Adrenal gland (tissue), 5 donors: ENCODE results near the gene PPT2.

Experiments used
- CTCF ChIP-seq, 6 experiments: fragments of 450-650 bp in 4 of 6; fragments of 200-600 bp in 2 of 6; sonication (generic) in 1 of 6; IDR thresholded peaks; 1 replicate in 5 of 6; 2 replicates in 1 of 6; pipeline versions ENCODE4 v1.5.1 to v1.8.0; 2016 to 2021; ENCODE audit warnings: antibody characterized with exemption in 6 of 6, mild to moderate bottlenecking in 2 of 6, moderate library complexity in 1 of 6
- POLR2A ChIP-seq, 2 donors: fragments of 450-650 bp; IDR thresholded peaks; one replicate each; pipeline ENCODE4 v1.6.1; 2017; ENCODE audit warnings: antibody characterized with exemption in 2 of 2, mild to moderate bottlenecking in 2 of 2, moderate library complexity in 1 of 2
- donor health status: DM: no; HTN: no; CAD: no.

GRCh38 chr6:32212076-32212760 lies 58.3 kb downstream of the PPT2 start:
- no peak for TF ChIP-seq CTCF (IDR thresholded peaks at IDR 0.05)
- TF ChIP-seq POLR2A (IDR thresholded peaks at IDR 0.05), result no peak
